ENCODE results near the gene TLL2. TPM values are rescaled to one million over a fixed set of nuclear protein-coding genes. Genes with fewer than 3 reads are reported as not detected.

Gene TLL2
- polyA plus RNA-seq, 3 donors from 2014 or later, result not detected

- DNase-seq, result no peak
- H3K27ac Mint-ChIP-seq, result no peak overlapping the region
- H3K27me3 Mint-ChIP-seq (ENCODE audit: low read depth in 3 of 3), result peaks cover 0 to 8% (median 7%) of the 10 kb centered on the region in 3 donors
- H3K9me3 Mint-ChIP-seq, result no peaks in the 10 kb centered on the region
- H3K4me3 Mint-ChIP-seq, result no peak overlapping the region
- no peaks in the 10 kb centered on the region for H3K36me3 Mint-ChIP-seq
- H3K4me1 Mint-ChIP-seq, result no peaks in the 10 kb centered on the region
Observed at GRCh38 chr10:96441987-96442643, 71.6 kb downstream of the TLL2 start.

- Mint-ChIP-seq H3K36me3 (no peaks in the 10 kb centered on the region), H3K4me3 (no peak overlapping the region), H3K27ac (no peak overlapping the region), H3K9me3 (no peaks in the 10 kb centered on the region), H3K27me3 (ENCODE audit: low read depth in 3 of 3) (peaks cover 0 to 7% (median 6%) of the 10 kb centered on the region in 3 donors), H3K4me1 (no peaks in the 10 kb centered on the region)
- no peak for DNase-seq
Observed at GRCh38 chr10:96441322-96441885, 72.3 kb downstream of the TLL2 start.

- no peaks in the 10 kb centered on the region for H3K4me1 Mint-ChIP-seq
- no peak overlapping the region for H3K27ac Mint-ChIP-seq
- H3K36me3 Mint-ChIP-seq, result no peaks in the 10 kb centered on the region
- DNase-seq, result no peak
- no peak overlapping the region for H3K4me3 Mint-ChIP-seq
- H3K9me3 Mint-ChIP-seq, result no peaks in the 10 kb centered on the region
- H3K27me3 Mint-ChIP-seq (ENCODE audit: low read depth in 3 of 3), result peaks cover 0 to 7% (median 6%) of the 10 kb centered on the region in 3 donors
Observed at GRCh38 chr10:96440361-96441292, 73.1 kb downstream of the TLL2 start.

GRCh38 chr10:96439725-96440124 is 74.0 kb downstream of the TLL2 start:
- Mint-ChIP-seq H3K27ac (no peak overlapping the region), H3K9me3 (no peaks in the 10 kb centered on the region), H3K4me1 (no peaks in the 10 kb centered on the region), H3K4me3 (no peak overlapping the region), H3K36me3 (no peaks in the 10 kb centered on the region), H3K27me3 (ENCODE audit: low read depth in 3 of 3) (peaks cover 0 to 7% (median 6%) of the 10 kb centered on the region in 3 donors)
- DNase-seq, result no peak

- H3K27ac Mint-ChIP-seq, result no peak overlapping the region
- H3K9me3 Mint-ChIP-seq, result no peaks in the 10 kb centered on the region
- no peaks in the 10 kb centered on the region for H3K36me3 Mint-ChIP-seq
- no peaks in the 10 kb centered on the region for H3K4me1 Mint-ChIP-seq
- DNase-seq, result no peak
- peaks cover 4 to 9% (median 4%) of the 10 kb centered on the region in 3 donors for H3K27me3 Mint-ChIP-seq (ENCODE audit: low read depth in 3 of 3)
- H3K4me3 Mint-ChIP-seq, result no peak overlapping the region
Observed at GRCh38 chr10:96436035-96436434, 77.7 kb downstream of the TLL2 start.

- no peaks in the 10 kb centered on the region for H3K36me3 Mint-ChIP-seq
- H3K9me3 Mint-ChIP-seq, result no peaks in the 10 kb centered on the region
- peaks cover 2 to 9% (median 7%) of the 10 kb centered on the region in 3 donors for H3K27me3 Mint-ChIP-seq (ENCODE audit: low read depth in 3 of 3)
- no peak for DNase-seq
- H3K4me1 Mint-ChIP-seq, result no peaks in the 10 kb centered on the region
- no peak overlapping the region for H3K4me3 Mint-ChIP-seq
- H3K27ac Mint-ChIP-seq, result no peak overlapping the region
Observed at GRCh38 chr10:96431211-96431970, 82.3 kb downstream of the TLL2 start.

- DNase-seq, result no peak
- Mint-ChIP-seq H3K27ac (no peak overlapping the region), H3K4me1 (no peaks in the 10 kb centered on the region), H3K27me3 (ENCODE audit: low read depth in 3 of 3) (peaks cover 4 to 11% (median 9%) of the 10 kb centered on the region in 3 donors), H3K36me3 (no peaks in the 10 kb centered on the region), H3K4me3 (no peak overlapping the region), H3K9me3 (peaks cover 0 to 2% (median 0%) of the 10 kb centered on the region in 6 donors)
Observed at GRCh38 chr10:96427291-96427690, 86.4 kb downstream of the TLL2 start.

GRCh38 chr10:96422525-96422924 is 91.2 kb downstream of the TLL2 start:
- Mint-ChIP-seq H3K4me3 (no peak overlapping the region), H3K27me3 (ENCODE audit: low read depth in 3 of 3) (peaks cover 2 to 8% (median 4%) of the 10 kb centered on the region in 3 donors), H3K4me1 (no peaks in the 10 kb centered on the region), H3K36me3 (no peaks in the 10 kb centered on the region), H3K27ac (no peak overlapping the region), H3K9me3 (peaks cover 0 to 2% (median 0%) of the 10 kb centered on the region in 6 donors)
- DNase-seq, result no peak

GRCh38 chr10:96421995-96422394 is 91.7 kb downstream of the TLL2 start:
- H3K4me1 Mint-ChIP-seq, result no peaks in the 10 kb centered on the region
- DNase-seq, result no peak
- no peak overlapping the region for H3K4me3 Mint-ChIP-seq
- H3K27me3 Mint-ChIP-seq (ENCODE audit: low read depth in 3 of 3), result peaks cover 2 to 6% (median 4%) of the 10 kb centered on the region in 3 donors
- H3K9me3 Mint-ChIP-seq, result peaks cover 0 to 2% (median 0%) of the 10 kb centered on the region in 6 donors
- no peaks in the 10 kb centered on the region for H3K36me3 Mint-ChIP-seq
- H3K27ac Mint-ChIP-seq, result no peak overlapping the region

GRCh38 chr10:96420228-96421009 is 93.3 kb downstream of the TLL2 start:
- H3K9me3 Mint-ChIP-seq, result peaks cover 0 to 2% (median 0%) of the 10 kb centered on the region in 6 donors
- no peak for DNase-seq
- H3K4me3 Mint-ChIP-seq, result no peak overlapping the region
- H3K36me3 Mint-ChIP-seq, result no peaks in the 10 kb centered on the region
- H3K27me3 Mint-ChIP-seq (ENCODE audit: low read depth in 3 of 3), result peaks cover 0 to 3% (median 0%) of the 10 kb centered on the region in 3 donors
- no peaks in the 10 kb centered on the region for H3K4me1 Mint-ChIP-seq
- H3K27ac Mint-ChIP-seq, result no peak overlapping the region

- no peaks in the 10 kb centered on the region for H3K4me1 Mint-ChIP-seq
- no peak for DNase-seq
- no peaks in the 10 kb centered on the region for H3K36me3 Mint-ChIP-seq
- H3K9me3 Mint-ChIP-seq, result no peaks in the 10 kb centered on the region
- H3K27ac Mint-ChIP-seq, result no peak overlapping the region
- H3K4me3 Mint-ChIP-seq, result no peak overlapping the region
- H3K27me3 Mint-ChIP-seq (ENCODE audit: low read depth in 3 of 3), result peaks cover 0 to 3% (median 0%) of the 10 kb centered on the region in 3 donors
Observed at GRCh38 chr10:96419351-96419750, 94.4 kb downstream of the TLL2 start.

GRCh38 chr10:96418582-96418981 is 95.1 kb downstream of the TLL2 start:
- Mint-ChIP-seq H3K27me3 (ENCODE audit: low read depth in 3 of 3) (peaks cover 0 to 3% (median 0%) of the 10 kb centered on the region in 3 donors), H3K27ac (no peak overlapping the region), H3K36me3 (no peaks in the 10 kb centered on the region), H3K4me1 (no peaks in the 10 kb centered on the region), H3K4me3 (no peak overlapping the region), H3K9me3 (no peaks in the 10 kb centered on the region)
- DNase-seq, result no peak

GRCh38 chr10:96417441-96417840 is 96.3 kb downstream of the TLL2 start:
- peaks cover 0 to 3% (median 2%) of the 10 kb centered on the region in 3 donors for H3K27me3 Mint-ChIP-seq (ENCODE audit: low read depth in 3 of 3)
- no peak overlapping the region for H3K4me3 Mint-ChIP-seq
- no peaks in the 10 kb centered on the region for H3K9me3 Mint-ChIP-seq
- H3K4me1 Mint-ChIP-seq, result no peaks in the 10 kb centered on the region
- H3K27ac Mint-ChIP-seq, result no peak overlapping the region
- DNase-seq, result no peak
- H3K36me3 Mint-ChIP-seq, result no peaks in the 10 kb centered on the region

Data from immature natural killer cell (primary cell).